Neural cell (in vitro differentiated cells): ENCODE data around the gene GNL1. TPM values are rescaled to one million over a fixed set of nuclear protein-coding genes. Genes with fewer than 3 reads are reported as not detected.
A peak's percentile ranks its signal among the peaks of the same experiment; 100 is the strongest.
"Not testable (repeated sequence)": the region's sequence is repeated elsewhere in the genome, so short reads cannot be mapped to it uniquely, and the experiment has no call there.

ENCODE experiments used
- H2AFZ ChIP-seq: fragments of 200-600, 300-800 bp; sonication (generic), shearing (Covaris generic); 2 replicates; pipeline ENCODE4 v1.6.0; 2014; ENCODE audit warnings: low read depth, mild to moderate bottlenecking, antibody characterized with exemption, low read length, moderate library complexity
- H3F3A ChIP-seq: fragments of 200-600 bp; shearing (Covaris generic); 2 replicates; pipeline ENCODE4 v1.6.1; 2016; ENCODE audit warnings: mild to moderate bottlenecking, moderate library complexity, mixed read lengths, antibody characterized with exemption, low read length; ENCODE audit not compliant: insufficient read depth, poor library complexity, severe bottlenecking
- H3K27ac ChIP-seq: fragments of 200-600, 300-800 bp; sonication (generic), shearing (Covaris generic); 2 replicates; pipeline ENCODE4 v1.5.1; 2014; ENCODE audit warnings: mild to moderate bottlenecking, low read length, moderate library complexity
- H3K27me3 ChIP-seq: fragments of 300-800, 200-600 bp; sonication (generic), shearing (Covaris generic); 2 replicates; pipeline ENCODE4 v1.6.0; 2014; ENCODE audit warnings: mild to moderate bottlenecking, low read depth, low read length, moderate library complexity; ENCODE audit not compliant: insufficient read depth
- H3K36me3 ChIP-seq: fragments of 300-800, 200-600 bp; sonication (generic), shearing (Covaris generic); 2 replicates; pipeline ENCODE4 v1.5.1; 2014; ENCODE audit warnings: mild to moderate bottlenecking, antibody characterized with exemption, low read length, moderate library complexity; ENCODE audit not compliant: insufficient read depth
- H3K4me2 ChIP-seq: fragments of 300-800, 200-600 bp; sonication (generic), shearing (Covaris generic); 2 replicates; pipeline ENCODE4 v1.6.0; 2014; ENCODE audit warnings: mild to moderate bottlenecking, low read length
- H3K4me3 ChIP-seq: fragments of 300-800, 200-600 bp; sonication (generic), shearing (Covaris generic); 2 replicates; pipeline ENCODE4 v1.5.1; 2014; ENCODE audit warnings: mild to moderate bottlenecking, low read length, moderate library complexity
- H3K79me2 ChIP-seq: fragments of 200-600 bp; shearing (Covaris generic); replicated peaks from 2 replicates; pipeline ENCODE4 v1.6.0; 2014; ENCODE audit warnings: mild to moderate bottlenecking, low read length, moderate library complexity; ENCODE audit not compliant: insufficient read depth
- H3K9ac ChIP-seq: fragments of 300-800, 200-600 bp; sonication (generic), shearing (Covaris generic); 2 replicates; pipeline ENCODE4 v1.6.1; 2016; ENCODE audit warnings: mild to moderate bottlenecking, low read length, mixed read lengths
- H3K9me2 ChIP-seq: fragments of 200-600 bp; shearing (Covaris generic); 2 replicates; pipeline ENCODE4 v1.6.1; 2016; ENCODE audit warnings: mild to moderate bottlenecking, low read length, mixed read lengths; ENCODE audit not compliant: insufficient read depth
- H3K9me3 ChIP-seq: fragments of 200-600, 300-800 bp; sonication (generic), shearing (Covaris generic); 2 replicates; pipeline ENCODE4 v1.6.1; 2016; ENCODE audit warnings: mild to moderate bottlenecking, mixed run types, low read length, moderate library complexity, mixed read lengths
- H4K20me1 ChIP-seq: fragments of 200-600 bp; shearing (Covaris generic); 2 replicates; pipeline ENCODE4 v1.6.1; 2016; ENCODE audit warnings: mild to moderate bottlenecking, mixed run types; ENCODE audit not compliant: insufficient read depth
- CTCF ChIP-seq: fragments of 450-650 bp; IDR thresholded peaks from 2 replicates; pipeline ENCODE4 v1.5.1; 2014; ENCODE audit warnings: antibody characterized with exemption, mild to moderate bottlenecking, moderate library complexity; ENCODE audit not compliant: poor library complexity, severe bottlenecking
- EP300 ChIP-seq: fragments of 450-650 bp; conservative IDR thresholded peaks from 2 replicates; pipeline ENCODE4 v1.6.1; 2014; ENCODE audit warnings: antibody characterized with exemption, mild to moderate bottlenecking, moderate library complexity; ENCODE audit not compliant: poor library complexity, severe bottlenecking
- EZH2 ChIP-seq: fragments of 200-600, 300-800 bp; shearing (Covaris generic), sonication (generic); IDR thresholded peaks from 2 replicates; pipeline ENCODE4 v1.6.1; 2014; ENCODE audit warnings: antibody characterized with exemption, low read length, borderline replicate concordance, mild to moderate bottlenecking; ENCODE audit not compliant: insufficient read depth, poor library complexity, severe bottlenecking
- MXI1 ChIP-seq: fragments of 450-650 bp; conservative IDR thresholded peaks from 2 replicates; pipeline ENCODE4 v1.6.1; 2014; ENCODE audit warnings: antibody characterized with exemption, mild to moderate bottlenecking; ENCODE audit not compliant: poor library complexity, severe bottlenecking
- POLR2AphosphoS5 ChIP-seq: IDR thresholded peaks from 2 replicates; pipeline ENCODE4 v1.6.1; 2012
- RAD21 ChIP-seq: fragments of 450-650 bp; conservative IDR thresholded peaks from 2 replicates; pipeline ENCODE4 v1.6.1; 2014; ENCODE audit warnings: antibody characterized with exemption, mild to moderate bottlenecking, moderate library complexity
- SMC3 ChIP-seq: fragments of 450-650 bp; conservative IDR thresholded peaks from 2 replicates; pipeline ENCODE4 v1.6.1; 2014; ENCODE audit warnings: antibody characterized with exemption, mild to moderate bottlenecking, moderate library complexity; ENCODE audit not compliant: poor library complexity
- TAF1 ChIP-seq: IDR thresholded peaks from 2 replicates; pipeline ENCODE4 v1.6.1; 2012; ENCODE audit warnings: low read depth
- polyA plus RNA-seq: library from polyadenylated mRNA; depleted of rRNA; stranded (reverse); fragments of >200 nt; gene quantifications from 2 replicates; pipeline ENCODE4 v1.2.3, GENCODE V29; 2014
- TF ChIP-seq, protein P1 (sequence below): IDR thresholded peaks from 2 replicates; pipeline ENCODE4 v1.6.1; 2012; ENCODE audit warnings: borderline replicate concordance

The GNL1 gene
- polyA plus RNA-seq, 1 donor from 2014 or later = 38.9 TPM

- H4K20me1 ChIP-seq, H3K79me2 ChIP-seq, H2AFZ ChIP-seq, H3K36me3 ChIP-seq, H3K9me2 ChIP-seq, H3K9me3 ChIP-seq, H3K27me3 ChIP-seq, H3K9ac ChIP-seq, H3F3A ChIP-seq, H3K4me2 ChIP-seq, H3K4me3 ChIP-seq, H3K27ac ChIP-seq: not testable (repeated sequence)
- TF ChIP-seq POLR2AphosphoS5 (peak; percentile 57), CTCF (peak; percentile 75), RAD21 (peak; percentile 51), SMC3 (peak; percentile 70)
Observed at GRCh38 chr6:30597315-30598144, 41.2 kb upstream of the GNL1 start.

- H3K79me2 ChIP-seq = no peaks in the 10 kb centered on the region
Observed at GRCh38 chr6:30592287-30592686, 36.0 kb upstream of the GNL1 start.

More at GRCh38 chr6:30592287-30592686, 36.0 kb upstream of the GNL1 start:
- Histone ChIP-seq H4K20me1 (no peaks in the 10 kb centered on the region), H3K27ac (no peak overlapping the region), H3K9me3 (no peaks in the 10 kb centered on the region), H2AFZ (no peak overlapping the region), H3K9ac (no peak overlapping the region), H3K4me3 (no peak overlapping the region), H3K4me2 (no peak overlapping the region), H3K36me3 (peaks cover 8% of the 10 kb centered on the region), H3F3A (no peaks in the 10 kb centered on the region), H3K9me2 (no peaks in the 10 kb centered on the region), H3K27me3 (no peaks in the 10 kb centered on the region)
- no peak for TF ChIP-seq SMC3
- TF ChIP-seq POLR2AphosphoS5 = no peak
- TF ChIP-seq RAD21 = no peak
- TF ChIP-seq EZH2 = no peak
- TF ChIP-seq TAF1 = no peak
- TF ChIP-seq, protein P1, sequence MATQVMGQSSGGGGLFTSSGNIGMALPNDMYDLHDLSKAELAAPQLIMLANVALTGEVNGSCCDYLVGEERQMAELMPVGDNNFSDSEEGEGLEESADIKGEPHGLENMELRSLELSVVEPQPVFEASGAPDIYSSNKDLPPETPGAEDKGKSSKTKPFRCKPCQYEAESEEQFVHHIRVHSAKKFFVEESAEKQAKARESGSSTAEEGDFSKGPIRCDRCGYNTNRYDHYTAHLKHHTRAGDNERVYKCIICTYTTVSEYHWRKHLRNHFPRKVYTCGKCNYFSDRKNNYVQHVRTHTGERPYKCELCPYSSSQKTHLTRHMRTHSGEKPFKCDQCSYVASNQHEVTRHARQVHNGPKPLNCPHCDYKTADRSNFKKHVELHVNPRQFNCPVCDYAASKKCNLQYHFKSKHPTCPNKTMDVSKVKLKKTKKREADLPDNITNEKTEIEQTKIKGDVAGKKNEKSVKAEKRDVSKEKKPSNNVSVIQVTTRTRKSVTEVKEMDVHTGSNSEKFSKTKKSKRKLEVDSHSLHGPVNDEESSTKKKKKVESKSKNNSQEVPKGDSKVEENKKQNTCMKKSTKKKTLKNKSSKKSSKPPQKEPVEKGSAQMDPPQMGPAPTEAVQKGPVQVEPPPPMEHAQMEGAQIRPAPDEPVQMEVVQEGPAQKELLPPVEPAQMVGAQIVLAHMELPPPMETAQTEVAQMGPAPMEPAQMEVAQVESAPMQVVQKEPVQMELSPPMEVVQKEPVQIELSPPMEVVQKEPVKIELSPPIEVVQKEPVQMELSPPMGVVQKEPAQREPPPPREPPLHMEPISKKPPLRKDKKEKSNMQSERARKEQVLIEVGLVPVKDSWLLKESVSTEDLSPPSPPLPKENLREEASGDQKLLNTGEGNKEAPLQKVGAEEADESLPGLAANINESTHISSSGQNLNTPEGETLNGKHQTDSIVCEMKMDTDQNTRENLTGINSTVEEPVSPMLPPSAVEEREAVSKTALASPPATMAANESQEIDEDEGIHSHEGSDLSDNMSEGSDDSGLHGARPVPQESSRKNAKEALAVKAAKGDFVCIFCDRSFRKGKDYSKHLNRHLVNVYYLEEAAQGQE = no peak
- TF ChIP-seq MXI1 = no peak
- TF ChIP-seq CTCF = no peak
- TF ChIP-seq EP300 = no peak
